Stimulated activated CD4-positive, alpha-beta T cell treated with anti-CD3 and anti-CD28 coated beads, Interleukin-2, amount 100 ng/mL, for 24 hours (primary cell): ENCODE measurements around the gene EGR1.

ENCODE experiments used
- DNase-seq, 2 donors: peaks; one replicate each; pipeline ENCODE4 v3.0.0-alpha.2; 2020

Gene EGR1

DNA sequence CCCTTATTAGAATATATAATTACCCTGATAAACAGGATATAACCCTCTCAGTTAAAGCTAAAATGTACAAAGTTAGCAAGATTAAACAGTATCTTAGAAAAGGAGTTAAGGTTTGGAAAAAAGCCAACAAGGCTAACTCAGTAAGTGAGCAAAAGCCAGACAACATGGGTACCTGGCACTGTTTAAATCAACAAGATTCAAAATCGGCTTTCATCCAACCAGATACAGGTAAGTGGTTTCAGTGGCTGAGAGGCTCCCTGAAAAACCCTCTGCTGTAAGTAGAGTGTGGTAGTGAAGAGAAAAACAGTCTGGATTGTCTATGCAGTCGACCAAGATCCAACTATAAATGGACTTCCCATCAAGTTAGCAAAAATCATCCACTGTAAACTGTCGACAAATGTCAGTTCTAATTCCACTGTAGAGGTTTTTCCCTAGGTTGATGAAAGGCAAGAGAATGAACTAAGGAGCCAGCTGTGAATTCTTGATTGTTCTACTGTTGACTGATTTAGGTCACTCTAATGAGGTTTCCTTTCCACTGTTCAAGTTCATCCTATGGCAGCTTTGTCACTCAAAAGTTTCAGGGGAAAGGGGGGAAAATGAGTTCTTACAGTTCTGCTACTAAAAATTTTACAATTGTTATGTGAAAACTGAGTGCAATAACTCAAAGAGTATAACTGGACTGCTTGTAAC lies 50.4 kb downstream of the EGR1 start:
- no peak for DNase-seq

DNA sequence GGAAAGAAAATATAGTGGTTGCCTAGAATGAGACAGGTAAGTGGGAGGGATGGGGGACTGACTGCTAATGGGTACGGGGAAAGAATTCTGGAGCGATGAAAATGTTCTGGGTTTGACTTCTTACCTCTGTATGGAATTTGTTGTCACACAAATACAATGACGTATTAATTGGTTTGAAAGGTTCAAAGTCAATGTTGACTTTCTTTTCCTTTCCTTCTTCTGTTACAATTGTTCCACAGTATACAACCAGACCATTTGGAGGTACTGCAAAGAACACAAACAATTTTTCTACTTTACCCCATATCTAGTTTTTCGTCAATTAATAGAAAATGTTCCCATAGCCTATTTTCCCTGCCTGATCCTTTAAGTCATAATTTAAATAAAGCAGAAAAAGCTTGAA lies 52.2 kb downstream of the EGR1 start:
- no peak for DNase-seq
